ENCODE data around the gene CCDC50.

The CCDC50 gene

DNA sequence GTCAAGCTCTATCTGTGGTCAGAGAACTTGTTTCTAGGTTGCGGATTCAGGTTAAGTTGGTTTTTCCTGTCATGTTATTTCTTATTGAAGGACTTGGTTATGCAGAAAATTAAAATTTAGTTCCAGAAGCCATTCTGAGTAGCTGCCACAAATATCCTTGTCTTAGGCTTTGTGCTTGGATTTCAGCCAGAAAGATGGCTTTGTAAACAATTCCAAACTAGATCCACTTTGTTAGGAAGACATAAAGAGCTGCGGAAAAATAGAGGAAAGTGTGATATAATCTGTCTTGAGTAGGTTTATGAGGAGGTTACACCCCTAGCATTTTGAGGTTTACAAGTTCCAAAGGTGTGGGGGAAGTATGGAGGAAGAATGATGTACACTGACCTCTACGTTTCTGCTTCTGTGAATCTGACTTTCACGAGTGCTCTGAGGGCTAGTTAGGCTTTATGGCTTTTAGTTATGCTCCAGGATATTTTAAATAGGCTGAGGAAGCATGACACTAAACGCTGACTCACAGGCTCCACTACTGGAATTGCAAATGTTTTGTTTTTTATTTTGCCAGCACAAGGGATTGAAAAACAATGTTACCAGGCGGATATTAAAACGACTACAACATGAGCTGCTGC lies 47.4 kb downstream of the CCDC50 start:
- H3K36me3 Mint-ChIP-seq, result no peaks in the 10 kb centered on the region
- no peaks in the 10 kb centered on the region for H3K4me1 Mint-ChIP-seq
- H3K27me3 Mint-ChIP-seq, result no peaks in the 10 kb centered on the region
- no peak overlapping the region for H3K4me3 Mint-ChIP-seq
- no peaks in the 10 kb centered on the region for H3K9me3 Mint-ChIP-seq
- H3K27ac Mint-ChIP-seq, result no peak overlapping the region

DNA sequence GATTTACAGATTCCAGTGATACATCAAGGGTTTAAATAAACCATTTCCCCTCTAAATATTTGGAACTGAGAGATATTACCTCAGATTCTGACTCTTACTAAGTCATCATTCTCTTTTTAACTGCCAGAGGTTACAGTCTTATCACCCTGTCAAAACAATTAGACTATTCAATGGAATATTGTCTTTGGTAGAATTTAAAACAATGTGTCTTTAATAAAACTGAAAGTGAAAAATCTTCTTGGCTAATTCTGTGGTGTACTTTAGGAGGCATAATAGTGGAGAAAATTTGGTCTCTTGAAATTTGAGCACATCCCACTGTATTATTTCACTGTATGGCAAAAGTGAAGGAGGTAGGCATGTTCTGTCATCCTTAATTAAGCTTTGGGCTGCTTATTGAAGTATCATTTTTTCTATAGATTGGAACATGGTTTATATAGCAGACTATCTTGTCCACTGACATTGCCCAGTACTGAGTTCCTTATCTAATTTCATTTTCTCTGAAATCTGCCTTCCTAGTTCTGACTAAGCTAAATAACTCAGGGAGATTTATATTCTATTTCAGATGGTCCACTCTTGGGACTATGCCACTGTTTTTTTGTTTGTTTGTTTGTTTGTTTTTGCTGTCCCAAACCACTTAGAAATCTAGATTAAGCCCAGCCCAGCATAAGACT lies 49.1 kb downstream of the CCDC50 start:
- Mint-ChIP-seq H3K36me3 (no peaks in the 10 kb centered on the region), H3K4me1 (no peaks in the 10 kb centered on the region), H3K27me3 (no peaks in the 10 kb centered on the region), H3K27ac (no peak overlapping the region), H3K9me3 (no peaks in the 10 kb centered on the region), H3K4me3 (no peak overlapping the region)

DNA sequence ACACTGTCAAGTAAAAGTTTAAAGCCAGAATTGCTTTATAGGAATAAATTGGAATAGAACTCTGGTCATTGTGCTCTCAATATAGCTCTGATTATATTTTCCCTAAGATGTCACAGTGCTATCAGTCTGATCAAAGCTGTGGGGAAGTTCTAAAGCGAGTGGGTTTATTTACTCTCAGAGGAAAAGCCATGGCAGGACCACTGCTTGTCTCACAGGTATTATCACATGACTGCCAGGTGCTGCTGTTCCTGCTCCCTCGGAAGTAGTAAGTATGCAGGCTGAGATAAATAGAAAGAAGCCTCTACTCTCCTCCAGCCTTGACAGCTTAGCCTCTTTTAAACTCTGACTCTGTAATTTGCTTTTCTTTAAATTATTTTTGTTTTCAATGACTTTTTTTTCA lies 50.3 kb downstream of the CCDC50 start:
- no peak overlapping the region for H3K27ac Mint-ChIP-seq
- H3K36me3 Mint-ChIP-seq, result no peaks in the 10 kb centered on the region
- no peaks in the 10 kb centered on the region for H3K4me1 Mint-ChIP-seq
- H3K4me3 Mint-ChIP-seq, result no peak overlapping the region
- no peaks in the 10 kb centered on the region for H3K9me3 Mint-ChIP-seq
- no peaks in the 10 kb centered on the region for H3K27me3 Mint-ChIP-seq

DNA sequence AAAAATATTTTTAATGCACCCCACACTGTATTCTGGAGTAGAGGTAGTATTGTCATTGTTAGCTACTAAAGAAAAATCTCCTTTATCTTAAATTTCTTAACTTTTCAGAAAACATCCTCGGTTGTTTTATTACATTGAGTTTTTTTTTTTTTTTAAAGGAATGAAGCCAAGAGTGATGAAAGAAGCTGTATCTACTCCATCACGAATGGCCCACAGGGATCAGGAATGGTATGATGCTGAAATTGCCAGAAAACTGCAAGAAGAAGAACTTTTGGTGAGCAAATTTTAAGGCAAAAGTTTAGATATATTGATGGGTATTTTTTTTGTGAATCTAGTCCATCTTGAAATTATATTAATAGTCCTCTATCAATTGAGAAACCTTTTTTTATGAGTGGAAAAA lies 50.8 kb downstream of the CCDC50 start:
- H3K4me1 Mint-ChIP-seq, result no peaks in the 10 kb centered on the region
- H3K27ac Mint-ChIP-seq, result no peak overlapping the region
- H3K27me3 Mint-ChIP-seq, result no peaks in the 10 kb centered on the region
- no peaks in the 10 kb centered on the region for H3K9me3 Mint-ChIP-seq
- no peaks in the 10 kb centered on the region for H3K36me3 Mint-ChIP-seq
- H3K4me3 Mint-ChIP-seq, result no peak overlapping the region

DNA sequence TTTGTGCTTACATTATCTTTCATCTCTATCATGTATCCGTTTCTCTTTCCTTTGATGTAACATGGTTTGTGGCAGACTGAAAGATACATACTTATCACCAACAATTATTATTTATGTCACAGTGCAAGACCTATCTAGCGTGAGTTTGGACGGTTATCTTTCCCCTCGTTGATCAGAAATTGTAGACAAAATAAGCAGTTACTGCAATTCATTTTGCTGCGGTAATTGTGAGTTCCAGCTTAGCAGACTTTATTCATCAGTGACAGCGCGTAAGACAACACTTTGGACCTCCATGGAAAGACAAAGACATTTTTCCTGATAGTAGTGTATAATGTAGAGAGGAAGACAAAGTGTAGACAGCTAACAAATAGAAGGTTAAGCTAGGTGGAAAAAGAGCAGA lies 52.1 kb downstream of the CCDC50 start:
- no peaks in the 10 kb centered on the region for H3K27me3 Mint-ChIP-seq
- H3K4me1 Mint-ChIP-seq, result no peaks in the 10 kb centered on the region

DNA sequence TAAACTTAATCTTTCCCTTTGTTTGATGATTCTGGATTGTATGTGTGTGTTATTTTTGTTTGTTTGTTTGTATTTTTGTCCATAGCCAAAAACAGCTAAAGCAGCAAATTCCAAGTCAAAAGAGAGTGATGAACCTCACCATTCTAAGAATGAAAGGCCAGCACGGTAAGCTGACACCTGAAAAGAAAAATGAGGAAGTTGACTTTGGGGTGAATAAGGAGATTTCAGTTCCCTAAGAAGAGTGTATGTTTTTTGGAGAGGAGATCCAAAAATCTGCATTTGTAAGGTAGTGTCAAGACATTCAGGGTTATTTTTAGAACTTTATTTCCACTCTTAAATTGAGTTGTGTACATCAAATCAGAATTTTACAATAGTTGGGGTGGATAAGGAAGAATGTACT lies 53.5 kb downstream of the CCDC50 start:
- Mint-ChIP-seq H3K27ac (no peak overlapping the region), H3K9me3 (no peaks in the 10 kb centered on the region), H3K36me3 (no peaks in the 10 kb centered on the region), H3K4me3 (no peak overlapping the region), H3K4me1 (no peaks in the 10 kb centered on the region), H3K27me3 (no peaks in the 10 kb centered on the region)

More for the DNA sequence above, 52.1 kb downstream of the CCDC50 start:
- Mint-ChIP-seq H3K27ac (no peak overlapping the region), H3K36me3 (no peaks in the 10 kb centered on the region), H3K9me3 (no peaks in the 10 kb centered on the region), H3K4me3 (no peak overlapping the region)

DNA sequence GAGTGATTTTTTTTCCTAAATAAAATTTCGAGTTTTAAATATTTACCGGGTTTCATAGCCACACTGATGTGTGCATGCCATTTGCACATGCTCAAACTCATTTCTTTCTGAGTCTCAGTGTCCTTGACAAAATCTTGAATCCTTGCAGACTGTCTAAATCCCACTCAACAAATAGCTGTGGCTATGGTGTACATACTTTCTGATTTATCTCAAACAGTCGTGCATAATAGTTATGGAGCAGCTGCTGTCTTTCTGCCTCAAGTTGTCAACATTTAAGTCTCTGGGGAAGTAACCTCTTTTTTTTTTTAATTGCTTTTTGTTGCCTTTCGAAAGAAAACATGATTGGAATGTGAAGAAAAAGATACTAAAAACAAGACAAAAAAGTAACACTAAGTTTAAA lies 53.9 kb downstream of the CCDC50 start:
- Mint-ChIP-seq H3K36me3 (no peaks in the 10 kb centered on the region), H3K27ac (no peak overlapping the region), H3K9me3 (no peaks in the 10 kb centered on the region), H3K27me3 (no peaks in the 10 kb centered on the region), H3K4me1 (no peaks in the 10 kb centered on the region), H3K4me3 (no peak overlapping the region)

DNA sequence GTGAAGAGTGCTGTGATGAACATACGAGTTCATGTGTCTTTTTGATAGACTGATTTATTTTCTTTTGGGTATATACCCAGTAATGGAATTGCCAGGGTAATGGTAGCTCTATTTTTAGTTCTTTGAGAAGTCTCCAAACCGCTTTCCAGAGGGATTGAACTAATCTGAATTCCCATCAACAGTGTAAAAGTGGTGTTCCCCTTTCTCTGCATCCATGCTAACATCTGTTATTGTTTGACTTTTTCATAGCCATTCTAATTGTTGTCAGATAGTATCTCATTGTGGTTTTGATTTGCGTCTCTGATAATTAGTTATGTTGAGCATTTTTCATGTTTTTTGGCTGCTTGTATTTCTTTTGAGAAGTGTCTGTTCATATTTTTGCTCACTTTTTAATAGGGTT lies 55.9 kb downstream of the CCDC50 start:
- Mint-ChIP-seq H3K4me3 (no peak overlapping the region), H3K27ac (no peak overlapping the region), H3K27me3 (no peaks in the 10 kb centered on the region), H3K36me3 (no peaks in the 10 kb centered on the region), H3K4me1 (no peaks in the 10 kb centered on the region), H3K9me3 (no peaks in the 10 kb centered on the region)

DNA sequence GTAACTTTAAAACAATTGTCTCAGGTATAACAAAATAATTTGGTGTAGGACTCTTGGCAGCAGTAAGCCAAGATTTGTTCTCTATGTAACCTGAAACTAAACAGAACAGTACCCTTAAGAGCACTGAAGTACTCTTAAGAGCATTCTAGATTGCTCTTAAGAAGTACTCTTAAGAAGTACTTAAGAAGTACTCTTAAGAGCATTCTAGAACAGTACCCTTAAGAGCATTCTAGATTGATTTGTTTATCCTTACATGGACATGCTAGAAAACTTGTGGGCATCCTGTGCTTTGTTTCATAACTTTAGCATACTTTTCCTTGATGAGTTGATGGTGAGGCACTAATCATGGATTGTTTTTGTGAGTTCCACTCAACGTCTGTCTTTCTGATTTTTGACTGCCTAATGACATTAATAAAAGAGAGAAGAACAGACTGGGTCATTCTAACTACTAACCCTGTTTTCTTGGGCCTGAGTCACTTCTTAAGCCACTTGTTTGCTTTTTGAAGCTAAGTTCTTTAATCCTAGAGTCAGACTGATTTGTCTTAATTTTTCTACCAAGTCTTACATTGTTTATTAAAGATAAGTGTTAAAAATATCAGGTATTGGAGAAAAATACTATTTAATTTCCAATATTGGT lies 58.4 kb downstream of the CCDC50 start:
- Mint-ChIP-seq H3K27ac (no peak overlapping the region), H3K4me1 (no peaks in the 10 kb centered on the region)

DNA sequence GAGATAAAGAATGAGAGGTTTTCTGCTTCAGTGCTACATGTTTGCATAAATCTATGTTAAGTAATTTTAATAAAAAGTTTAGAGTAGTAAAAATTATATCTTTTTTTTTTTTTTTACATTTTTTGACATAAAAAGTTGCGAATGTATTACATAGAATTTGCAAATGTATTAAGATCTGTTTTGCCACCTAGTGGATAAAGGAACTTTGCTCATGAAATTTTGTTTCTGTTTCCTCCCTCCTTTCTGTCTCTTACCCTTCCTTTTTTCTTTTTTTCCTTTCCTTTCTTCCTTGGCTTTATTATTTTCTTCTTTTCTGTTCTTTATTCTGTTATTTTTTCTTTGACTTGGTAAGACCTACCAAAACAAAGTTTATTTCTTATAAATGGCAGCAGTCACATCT lies 59.6 kb downstream of the CCDC50 start:
- H3K9me3 Mint-ChIP-seq, result no peaks in the 10 kb centered on the region
- H3K27ac Mint-ChIP-seq, result no peak overlapping the region
- no peaks in the 10 kb centered on the region for H3K27me3 Mint-ChIP-seq
- no peaks in the 10 kb centered on the region for H3K4me1 Mint-ChIP-seq
- H3K4me3 Mint-ChIP-seq, result no peak overlapping the region
- H3K36me3 Mint-ChIP-seq, result no peaks in the 10 kb centered on the region

More for the DNA sequence above, 58.4 kb downstream of the CCDC50 start:
- no peaks in the 10 kb centered on the region for H3K36me3 Mint-ChIP-seq
- H3K4me3 Mint-ChIP-seq, result no peak overlapping the region
- H3K9me3 Mint-ChIP-seq, result no peaks in the 10 kb centered on the region
- no peaks in the 10 kb centered on the region for H3K27me3 Mint-ChIP-seq

DNA sequence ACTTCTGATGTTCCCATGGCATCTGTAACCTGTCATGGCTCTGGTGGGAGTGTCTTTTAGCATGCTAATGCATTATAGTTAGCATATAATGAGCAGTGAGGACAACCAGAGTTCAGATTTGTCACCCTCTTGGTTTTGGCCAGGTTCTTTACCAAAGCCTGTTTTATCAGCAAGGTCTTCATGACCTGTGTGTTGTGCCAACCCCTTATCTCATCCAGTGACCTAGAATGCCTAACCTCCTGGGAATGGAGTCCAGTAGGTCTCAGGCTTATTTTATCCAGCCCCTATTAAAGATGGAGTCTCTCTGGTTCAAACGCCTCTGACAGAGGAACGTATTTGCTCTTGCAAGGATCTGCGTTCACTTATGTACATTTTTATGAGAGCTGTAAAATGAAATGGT lies 61.4 kb downstream of the CCDC50 start:
- H3K27me3 Mint-ChIP-seq, result no peaks in the 10 kb centered on the region
- H3K36me3 Mint-ChIP-seq, result no peaks in the 10 kb centered on the region
- no peak overlapping the region for H3K4me3 Mint-ChIP-seq
- no peaks in the 10 kb centered on the region for H3K9me3 Mint-ChIP-seq
- no peak overlapping the region for H3K27ac Mint-ChIP-seq
- no peaks in the 10 kb centered on the region for H3K4me1 Mint-ChIP-seq

DNA sequence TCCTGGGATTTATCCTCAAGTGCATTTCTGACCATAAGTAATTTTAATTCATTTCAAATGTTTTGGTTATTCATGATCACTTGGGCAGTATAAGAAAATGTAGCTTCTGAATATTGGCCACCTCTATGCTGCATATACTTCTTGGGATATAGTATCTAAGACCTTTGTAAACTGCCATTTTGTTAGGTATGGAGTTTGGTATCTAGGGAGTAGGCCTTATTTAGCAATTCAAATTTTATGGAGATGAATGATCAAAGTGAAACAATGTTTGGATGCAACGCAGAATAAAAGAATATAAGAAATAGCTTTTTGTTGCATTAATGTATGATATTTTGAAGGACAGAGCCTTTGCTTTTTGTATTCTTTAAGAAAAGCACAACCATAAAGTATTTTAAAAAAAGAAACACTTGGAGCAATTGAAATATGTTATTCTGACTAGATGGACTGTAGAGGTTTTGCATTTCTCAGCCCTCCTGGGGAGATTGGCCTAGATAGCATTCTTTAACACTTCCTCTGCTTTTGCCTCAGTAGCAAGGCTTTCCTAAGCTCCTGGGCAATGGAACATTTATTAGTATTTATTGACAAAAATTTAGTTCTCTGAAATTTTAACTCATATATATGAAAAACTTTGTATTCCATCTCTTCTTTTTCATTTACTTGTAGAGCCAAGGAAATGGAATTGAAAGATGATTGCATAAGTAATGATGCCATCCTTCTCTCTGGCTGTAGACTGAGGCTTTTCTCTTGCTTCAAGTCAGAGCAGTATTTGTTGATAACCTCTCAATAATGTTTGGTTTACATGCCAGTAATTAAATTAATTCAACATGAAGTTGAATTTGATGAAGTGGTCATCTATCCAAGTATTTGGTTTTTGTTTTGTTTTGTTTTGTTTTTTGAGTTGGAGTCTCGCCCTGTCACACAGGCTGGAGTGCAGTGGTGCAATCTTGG lies 62.9 kb downstream of the CCDC50 start:
- H3K4me3 Mint-ChIP-seq, result no peak overlapping the region
- no peaks in the 10 kb centered on the region for H3K9me3 Mint-ChIP-seq
- no peaks in the 10 kb centered on the region for H3K4me1 Mint-ChIP-seq
- H3K27me3 Mint-ChIP-seq, result no peaks in the 10 kb centered on the region
- no peak overlapping the region for H3K27ac Mint-ChIP-seq
- H3K36me3 Mint-ChIP-seq, result no peaks in the 10 kb centered on the region

DNA sequence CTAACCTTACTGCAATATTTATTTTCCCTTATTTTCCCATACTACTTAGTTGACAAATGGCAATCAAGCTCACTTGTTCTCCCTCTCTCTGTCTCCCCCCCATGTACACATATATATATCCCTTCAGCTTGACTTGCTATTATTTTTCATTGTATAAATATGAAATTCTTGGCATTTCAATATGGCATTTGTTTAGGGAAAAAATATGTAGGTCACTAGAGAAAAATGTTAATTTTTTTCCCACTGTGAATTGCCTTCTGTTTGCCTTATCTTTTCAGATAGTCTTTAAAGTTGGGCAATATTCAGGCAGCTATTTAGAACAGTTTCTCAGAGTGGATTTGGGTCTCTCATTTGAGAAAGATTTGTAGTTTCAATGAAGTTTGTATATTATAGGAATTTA lies 64.0 kb downstream of the CCDC50 start:
- H3K4me1 Mint-ChIP-seq, result no peaks in the 10 kb centered on the region
- H3K36me3 Mint-ChIP-seq, result no peaks in the 10 kb centered on the region
- H3K4me3 Mint-ChIP-seq, result no peak overlapping the region
- no peaks in the 10 kb centered on the region for H3K9me3 Mint-ChIP-seq
- H3K27me3 Mint-ChIP-seq, result no peaks in the 10 kb centered on the region
- H3K27ac Mint-ChIP-seq, result no peak overlapping the region

DNA sequence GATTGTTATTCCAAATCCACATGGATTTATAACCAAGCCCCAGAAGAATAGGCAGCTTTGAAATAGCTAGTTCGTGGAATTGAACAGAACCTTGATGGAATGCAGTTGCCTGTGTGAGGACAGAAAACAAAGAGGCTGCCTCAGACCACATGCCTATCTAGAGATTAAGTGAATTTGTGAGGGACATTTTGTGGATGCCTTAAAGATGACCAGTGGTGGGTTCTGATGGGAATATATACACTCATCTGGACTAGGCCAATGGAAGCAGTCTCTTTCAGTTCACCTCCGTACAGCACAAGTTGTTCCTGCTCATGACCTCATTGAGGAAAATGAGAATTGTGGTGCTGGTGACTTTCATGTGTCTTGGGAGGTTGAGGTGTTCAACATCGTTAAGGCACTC lies 68.6 kb downstream of the CCDC50 start:
- Mint-ChIP-seq H3K27ac (no peak overlapping the region), H3K9me3 (no peaks in the 10 kb centered on the region), H3K4me1 (no peaks in the 10 kb centered on the region), H3K4me3 (no peak overlapping the region), H3K36me3 (no peaks in the 10 kb centered on the region), H3K27me3 (no peaks in the 10 kb centered on the region)

DNA sequence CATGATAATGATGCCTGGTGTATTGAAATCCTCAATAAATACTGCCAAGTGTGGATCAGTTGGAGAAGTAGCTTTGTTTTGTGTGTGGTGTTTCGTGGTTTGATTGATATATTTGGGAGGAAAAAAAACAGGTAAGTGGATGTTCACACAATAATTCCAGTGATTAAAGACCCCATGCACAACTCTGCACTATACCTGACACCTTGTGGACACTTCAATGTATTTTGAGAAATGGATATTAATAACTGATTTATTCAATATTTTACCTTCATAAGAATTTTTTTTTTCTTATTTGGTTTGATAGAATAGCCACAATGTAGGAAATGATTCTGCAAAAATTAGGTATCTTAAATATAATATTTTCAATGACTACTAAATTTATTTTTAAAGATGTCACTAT lies 69.4 kb downstream of the CCDC50 start:
- no peak overlapping the region for H3K27ac Mint-ChIP-seq
- H3K27me3 Mint-ChIP-seq, result no peaks in the 10 kb centered on the region
- no peaks in the 10 kb centered on the region for H3K4me1 Mint-ChIP-seq
- no peaks in the 10 kb centered on the region for H3K9me3 Mint-ChIP-seq
- H3K4me3 Mint-ChIP-seq, result no peak overlapping the region
- no peaks in the 10 kb centered on the region for H3K36me3 Mint-ChIP-seq

DNA sequence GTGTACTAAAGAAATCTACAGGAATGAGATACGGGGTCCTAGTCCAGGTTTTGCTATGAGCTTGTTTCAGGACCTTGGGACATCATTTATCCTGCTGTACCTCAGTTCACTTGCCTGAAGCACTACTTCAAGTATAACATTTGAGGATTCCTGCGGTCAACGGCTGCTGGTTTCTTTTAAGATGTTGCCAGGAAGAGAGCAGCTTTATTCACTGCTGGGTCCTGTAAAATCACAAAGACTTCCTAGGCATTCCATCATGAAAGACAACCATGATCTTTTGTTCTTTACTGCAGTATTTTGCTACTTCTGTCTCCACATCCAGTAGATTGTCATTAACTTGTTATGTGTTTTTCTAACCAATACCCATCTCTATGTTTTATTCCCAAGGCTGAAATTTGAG lies 70.7 kb downstream of the CCDC50 start:
- no peaks in the 10 kb centered on the region for H3K27me3 Mint-ChIP-seq
- H3K36me3 Mint-ChIP-seq, result no peaks in the 10 kb centered on the region
- no peaks in the 10 kb centered on the region for H3K4me1 Mint-ChIP-seq
- H3K4me3 Mint-ChIP-seq, result no peak overlapping the region
- no peak overlapping the region for H3K27ac Mint-ChIP-seq
- H3K9me3 Mint-ChIP-seq, result no peaks in the 10 kb centered on the region

Measured in activated naive CD4-positive, alpha-beta T cell treated with anti-CD3 and anti-CD28 coated beads, Interleukin-2, amount 50 U/mL, for 24 hours (primary cell).